ENCODE measurements around the gene NUP107.

Gene NUP107

GRCh38 chr12:68776976-68777610, 90.3 kb downstream of the NUP107 start:
- DNase-seq = no peak

- DNase-seq = no peak
These were observed 92.5 kb downstream of the NUP107 start for GRCh38 chr12:68779280-68779679.

- DNase-seq = no peak
These were observed 94.0 kb downstream of the NUP107 start for GRCh38 chr12:68780731-68781130.

GRCh38 chr12:68781728-68782127, 95.0 kb downstream of the NUP107 start:
- DNase-seq = no peak

- no peak for DNase-seq
These were observed 97.2 kb downstream of the NUP107 start for GRCh38 chr12:68784015-68784414.

- no peak for DNase-seq
These were observed 98.6 kb downstream of the NUP107 start for GRCh38 chr12:68785358-68785757.

- DNase-seq = no peak
These were observed 99.0 kb downstream of the NUP107 start for GRCh38 chr12:68785823-68786222.

- DNase-seq = no peak
These were observed 100.2 kb downstream of the NUP107 start for GRCh38 chr12:68786929-68787328.

- DNase-seq = no peak
These were observed 101.9 kb downstream of the NUP107 start for GRCh38 chr12:68788554-68789143.

GRCh38 chr12:68789144-68789878, 102.5 kb downstream of the NUP107 start:
- no peak for DNase-seq

GRCh38 chr12:68790081-68790951, 103.5 kb downstream of the NUP107 start:
- DNase-seq = no peak

- no peak for DNase-seq
These were observed 104.1 kb downstream of the NUP107 start for GRCh38 chr12:68790952-68791234.

- no peak for DNase-seq
These were observed 105.2 kb downstream of the NUP107 start for GRCh38 chr12:68791897-68792481.

- no peak for DNase-seq
These were observed 106.2 kb downstream of the NUP107 start for GRCh38 chr12:68792952-68793351.

GRCh38 chr12:68793436-68793835, 106.7 kb downstream of the NUP107 start:
- DNase-seq = no peak

GRCh38 chr12:68793975-68794652, 107.3 kb downstream of the NUP107 start:
- no peak for DNase-seq

- no peak for DNase-seq
These were observed 108.0 kb downstream of the NUP107 start for GRCh38 chr12:68794653-68795251.
